GM23248 (cell line): ENCODE data around the gene ZMPSTE24. TPM values are rescaled to one million over a fixed set of nuclear protein-coding genes. Genes with fewer than 3 reads are reported as not detected.
A peak's percentile ranks its signal among the peaks of the same experiment; 100 is the strongest.

Source experiments
- DNase-seq: peaks from one replicate; pipeline ENCODE4 v3.0.0-alpha.2; 2015
- H2AFZ ChIP-seq: fragments of 200-600 bp; sonication (generic); 2 replicates; pipeline ENCODE4 v1.6.1; 2016; ENCODE audit warnings: antibody characterized with exemption
- H3F3A ChIP-seq: fragments of 200-600 bp; sonication (generic); 2 replicates; pipeline ENCODE4 v1.6.1; 2016; ENCODE audit warnings: mild to moderate bottlenecking, antibody characterized with exemption, mixed run types; ENCODE audit not compliant: insufficient read depth
- H3K27ac ChIP-seq: fragments of 200-600 bp; sonication (generic); 2 replicates; pipeline ENCODE4 v1.5.1; 2016; ENCODE audit warnings: mild to moderate bottlenecking
- H3K27me3 ChIP-seq: fragments of 200-600 bp; sonication (generic); replicated peaks from 2 replicates; pipeline ENCODE4 v1.6.1; 2016; ENCODE audit warnings: mild to moderate bottlenecking; ENCODE audit not compliant: insufficient read depth
- H3K36me3 ChIP-seq: fragments of 200-600 bp; sonication (generic); 2 replicates; pipeline ENCODE4 v1.6.1; 2016; ENCODE audit warnings: low read depth, mild to moderate bottlenecking
- H3K4me1 ChIP-seq: fragments of 200-600 bp; sonication (generic); 2 replicates; pipeline ENCODE4 v1.6.1; 2016; ENCODE audit warnings: mild to moderate bottlenecking; ENCODE audit not compliant: insufficient read depth
- H3K4me2 ChIP-seq: fragments of 200-600 bp; sonication (generic); one replicate; pipeline ENCODE4 v1.6.1; 2016; ENCODE audit warnings: mild to moderate bottlenecking; ENCODE audit not compliant: unreplicated experiment
- H3K4me3 ChIP-seq: fragments of 200-600 bp; sonication (generic); 2 replicates; pipeline ENCODE4 v1.5.1; 2016; ENCODE audit warnings: mild to moderate bottlenecking
- H3K79me2 ChIP-seq: fragments of 200-600 bp; sonication (generic); 2 replicates; pipeline ENCODE4 v1.6.1; 2016; ENCODE audit warnings: mild to moderate bottlenecking; ENCODE audit not compliant: insufficient read depth
- H3K9ac ChIP-seq: fragments of 200-600 bp; sonication (generic); 2 replicates; pipeline ENCODE4 v1.6.1; 2016; ENCODE audit warnings: mild to moderate bottlenecking
- H3K9me2 ChIP-seq: fragments of 200-600 bp; sonication (generic); 2 replicates; pipeline ENCODE4 v1.6.1; 2016; ENCODE audit warnings: mixed run types, mild to moderate bottlenecking, moderate library complexity; ENCODE audit not compliant: insufficient read depth
- H3K9me3 ChIP-seq: fragments of 200-600 bp; sonication (generic); one replicate; pipeline ENCODE4 v1.6.1; 2017; ENCODE audit warnings: low read depth
- H4K20me1 ChIP-seq: fragments of 200-600 bp; sonication (generic); 2 replicates; pipeline ENCODE4 v1.6.0; 2016; ENCODE audit not compliant: insufficient read depth
- EZH2 ChIP-seq: fragments of 200-600 bp; sonication (generic); IDR thresholded peaks from 2 replicates; pipeline ENCODE4 v1.6.1; 2018; ENCODE audit warnings: antibody characterized with exemption, mild to moderate bottlenecking; ENCODE audit not compliant: insufficient read depth, poor library complexity, severe bottlenecking
- EZH2phosphoT487 ChIP-seq: fragments of 200-600 bp; sonication (generic); IDR thresholded peaks from 2 replicates; pipeline ENCODE4 v1.6.1; 2018; ENCODE audit warnings: antibody characterized with exemption, moderate library complexity, mild to moderate bottlenecking, low read depth; ENCODE audit not compliant: insufficient read depth
- WGBS, 2 experiments: methylation state at CpG; one replicate each; pipeline ENCODE4 v1.1.6; 2015 to 2017; ENCODE audit warnings: low lambda C conversion rate in 2 of 2, low coverage in 1 of 2; ENCODE audit errors: missing lambda C conversion rate in 2 of 2; 5-methylcytosine and 5-hydroxymethylcytosine counted together
- in situ Hi-C: fragments of 300-500 bp; cut with MboI; formaldehyde crosslinking; loops from 2 replicates; pipeline ENCODE4 v1.15.0; 2020
- polyA plus RNA-seq: library from polyadenylated mRNA; unstranded; fragments of >200 nt; fragmentation: Nextera tagmentation; extraction: Ambion mirVana; gene quantifications from 2 replicates; pipeline ENCODE4 v1.2.1, GENCODE V29; 2016
- total RNA-seq: library from RNA; depleted of rRNA; stranded (reverse); fragments of >200 nt; shearing (Covaris generic); gene quantifications from 2 replicates; pipeline ENCODE4 v1.2.3, GENCODE V29; 2014

ZMPSTE24 gene
- total and polyA plus RNA-seq, 2 experiments from 2014 or later, result 63.2 to 79.9 TPM

DNA sequence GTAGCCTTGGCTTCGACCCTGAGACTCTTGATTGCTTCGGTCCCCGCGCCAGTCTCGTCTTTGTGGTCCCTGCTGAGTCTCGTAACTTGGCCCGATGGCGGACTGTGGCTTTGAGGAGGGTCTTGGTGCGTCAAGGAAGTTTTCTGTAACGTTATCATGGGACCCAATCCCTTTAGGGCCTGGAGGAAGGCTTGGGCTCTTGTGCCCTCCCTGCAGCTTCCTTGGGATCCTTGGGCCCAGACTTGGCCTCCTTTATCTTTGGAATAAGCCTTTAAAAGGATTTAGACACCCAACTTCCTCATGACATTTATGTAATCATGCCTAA is 371 bp downstream of the ZMPSTE24 start:
- WGBS, 2 experiments, result 0 to 2% methylated on average over 10 of the region's 10 CpGs
- H3K27ac ChIP-seq, result peak overlapping the region; percentile 94
- H3K9me2 ChIP-seq, result no peaks in the 10 kb centered on the region
- peak overlapping the region; percentile 94 for H3K4me2 ChIP-seq
- H3K9me3 ChIP-seq, result no peaks in the 10 kb centered on the region
- H3K4me3 ChIP-seq, result peak overlapping the region; percentile 91
- peak overlapping the region; percentile 97 for H3K9ac ChIP-seq
- peaks cover 31% of the 10 kb centered on the region for H3K36me3 ChIP-seq
- H3K79me2 ChIP-seq, result peaks cover 83% of the 10 kb centered on the region
- peaks cover 16% of the 10 kb centered on the region for H3F3A ChIP-seq
- no peaks in the 10 kb centered on the region for H3K27me3 ChIP-seq
- no peaks in the 10 kb centered on the region for H4K20me1 ChIP-seq
- DNase-seq, result peak; percentile 42
- TF ChIP-seq EZH2phosphoT487 (no peak), EZH2 (no peak)
- in situ Hi-C loops, result no loop called here
- H2AFZ ChIP-seq, result peak overlapping the region; percentile 97
- peaks cover 10% of the 10 kb centered on the region for H3K4me1 ChIP-seq

DNA sequence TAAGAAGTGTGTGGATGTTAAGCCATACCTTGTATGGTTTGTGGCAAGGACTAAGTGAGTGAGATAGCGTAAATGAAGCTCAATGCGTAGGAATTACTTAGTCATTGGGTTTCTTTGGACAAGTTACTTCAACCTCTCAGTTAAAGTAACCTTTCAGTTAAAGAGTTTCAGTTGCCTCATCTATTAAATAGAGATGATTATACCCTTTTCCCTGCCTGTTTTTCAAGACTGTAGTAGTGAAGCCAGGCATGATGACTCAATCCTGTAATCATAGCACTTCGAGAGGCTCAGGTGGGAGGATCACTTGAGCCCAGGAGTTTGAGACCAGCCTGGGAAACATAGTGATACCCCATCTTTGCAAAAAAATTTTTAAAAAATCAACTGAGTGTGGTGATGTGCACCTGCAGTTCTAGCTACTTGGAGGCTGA is 6.3 kb downstream of the ZMPSTE24 start:
- WGBS, 2 experiments, result 93% methylated on average over 3 of the region's 3 CpGs
- peaks cover 80% of the 10 kb centered on the region for H3K79me2 ChIP-seq
- no peak overlapping the region for H3K9ac ChIP-seq
- peaks cover 29% of the 10 kb centered on the region for H3K4me1 ChIP-seq
- H3K27ac ChIP-seq, result no peak overlapping the region
- H3K9me2 ChIP-seq, result no peaks in the 10 kb centered on the region
- H3K27me3 ChIP-seq, result no peaks in the 10 kb centered on the region
- in situ Hi-C loops, result no loop called here
- peak; percentile 23 for DNase-seq
- no peaks in the 10 kb centered on the region; the same call in 1 of the 2 replicates for H4K20me1 ChIP-seq
- H3F3A ChIP-seq, result peaks cover 47% of the 10 kb centered on the region
- peaks cover 42% of the 10 kb centered on the region for H3K36me3 ChIP-seq
- no peaks in the 10 kb centered on the region for H3K9me3 ChIP-seq
- no peak for TF ChIP-seq EZH2phosphoT487
- TF ChIP-seq EZH2, result no peak
- H2AFZ ChIP-seq, result no peak overlapping the region
- H3K4me3 ChIP-seq, result no peak overlapping the region
- H3K4me2 ChIP-seq, result no peak overlapping the region

- TF ChIP-seq EZH2phosphoT487, result no peak
- no peak for TF ChIP-seq EZH2
- no peak for DNase-seq
- H4K20me1 ChIP-seq, result no peaks in the 10 kb centered on the region; the same call in 1 of the 2 replicates
- no peaks in the 10 kb centered on the region for H3K27me3 ChIP-seq
- peaks cover 77% of the 10 kb centered on the region for H3K79me2 ChIP-seq
- H3K9me2 ChIP-seq, result no peaks in the 10 kb centered on the region
- no peaks in the 10 kb centered on the region for H3K9me3 ChIP-seq
- no peak overlapping the region for H3K27ac ChIP-seq
- no peak overlapping the region for H3K4me2 ChIP-seq
- H3F3A ChIP-seq, result peaks cover 55% of the 10 kb centered on the region
- H2AFZ ChIP-seq, result no peak overlapping the region
- in situ Hi-C loops, result no loop called here
- H3K4me1 ChIP-seq, result peaks cover 39% of the 10 kb centered on the region
- peaks cover 45% of the 10 kb centered on the region for H3K36me3 ChIP-seq
- no peak overlapping the region for H3K9ac ChIP-seq
- H3K4me3 ChIP-seq, result no peak overlapping the region
Measured at GRCh38 chr1:40265298-40265697, 7.3 kb downstream of the ZMPSTE24 start.

GRCh38 chr1:40265919-40266318 is 7.9 kb downstream of the ZMPSTE24 start:
- Histone ChIP-seq H3K4me2 (peak overlapping the region; percentile 36), H4K20me1 (no peaks in the 10 kb centered on the region; the same call in 1 of the 2 replicates), H3K27me3 (no peaks in the 10 kb centered on the region), H3K36me3 (peaks cover 43% of the 10 kb centered on the region), H3K4me3 (no peak overlapping the region), H3K9me3 (no peaks in the 10 kb centered on the region), H3K4me1 (peaks cover 44% of the 10 kb centered on the region), H3K27ac (peak overlapping the region; percentile 94; the same call in 1 of the 2 replicates), H3F3A (peaks cover 55% of the 10 kb centered on the region), H2AFZ (no peak overlapping the region), H3K79me2 (peaks cover 75% of the 10 kb centered on the region), H3K9me2 (no peaks in the 10 kb centered on the region), H3K9ac (0 out of 2 replicates have a peak overlapping the region, but pooled peaks have one; percentile 1)
- in situ Hi-C loops, result no loop called here
- DNase-seq, result no peak
- TF ChIP-seq EZH2phosphoT487, result no peak
- no peak for TF ChIP-seq EZH2

- Histone ChIP-seq H3K4me2 (peak overlapping the region; percentile 64), H3K36me3 (peaks cover 42% of the 10 kb centered on the region)
- WGBS, 2 experiments, result 99% methylated on average over 6 of the region's 6 CpGs
Measured at GRCh38 chr1:40266786-40267535, 8.9 kb downstream of the ZMPSTE24 start.

More at GRCh38 chr1:40266786-40267535, 8.9 kb downstream of the ZMPSTE24 start:
- Histone ChIP-seq H3K9ac (peak overlapping the region; percentile 51), H3K9me3 (no peaks in the 10 kb centered on the region), H3K4me1 (peaks cover 44% of the 10 kb centered on the region), H2AFZ (no peak overlapping the region), H3K79me2 (peaks cover 72% of the 10 kb centered on the region), H3K27ac (peak overlapping the region; percentile 94), H3K27me3 (no peaks in the 10 kb centered on the region), H4K20me1 (no peaks in the 10 kb centered on the region; the same call in 1 of the 2 replicates), H3F3A (peaks cover 55% of the 10 kb centered on the region), H3K9me2 (no peaks in the 10 kb centered on the region), H3K4me3 (no peak overlapping the region)
- DNase-seq, result no peak
- no peak for TF ChIP-seq EZH2phosphoT487
- TF ChIP-seq EZH2, result no peak
- in situ Hi-C loops, result no loop called here
